ENCODE results near the gene NECAB2. TPM values are rescaled to one million over a fixed set of nuclear protein-coding genes. Genes with fewer than 3 reads are reported as not detected.

The NECAB2 gene
- total RNA-seq, 1 experiment from 2014 or later, result not detected

GRCh38 chr16:83967091-83967490, 953 bp upstream of the NECAB2 start:
- DNase-seq (ENCODE audit: low read depth), result no peak

- no peak for DNase-seq (ENCODE audit: low read depth)
Observed at GRCh38 chr16:83968306-83968851, 335 bp downstream of the NECAB2 start.

- no peak for DNase-seq (ENCODE audit: low read depth)
Observed at GRCh38 chr16:83968891-83969649, 1.0 kb downstream of the NECAB2 start.

GRCh38 chr16:83969771-83970429, 1.9 kb downstream of the NECAB2 start:
- no peak for DNase-seq (ENCODE audit: low read depth)

GRCh38 chr16:83970430-83970815, 2.4 kb downstream of the NECAB2 start:
- no peak for DNase-seq (ENCODE audit: low read depth)

- DNase-seq (ENCODE audit: low read depth), result no peak
Observed at GRCh38 chr16:83971165-83972130, 3.4 kb downstream of the NECAB2 start.

- no peak for DNase-seq (ENCODE audit: low read depth)
Observed at GRCh38 chr16:83972256-83973008, 4.4 kb downstream of the NECAB2 start.

GRCh38 chr16:83973077-83973476, 5.0 kb downstream of the NECAB2 start:
- DNase-seq (ENCODE audit: low read depth), result no peak

- no peak for DNase-seq (ENCODE audit: low read depth)
Observed at GRCh38 chr16:83973581-83974385, 5.7 kb downstream of the NECAB2 start.

GRCh38 chr16:83974475-83974874, 6.4 kb downstream of the NECAB2 start:
- no peak for DNase-seq (ENCODE audit: low read depth)

GRCh38 chr16:83975590-83976260, 7.7 kb downstream of the NECAB2 start:
- DNase-seq (ENCODE audit: low read depth), result no peak

GRCh38 chr16:83977056-83977815, 9.2 kb downstream of the NECAB2 start:
- no peak for DNase-seq (ENCODE audit: low read depth)

GRCh38 chr16:83978401-83978904, 10.4 kb downstream of the NECAB2 start:
- no peak for DNase-seq (ENCODE audit: low read depth)

GRCh38 chr16:83979441-83979840, 11.4 kb downstream of the NECAB2 start:
- no peak for DNase-seq (ENCODE audit: low read depth)

- no peak for DNase-seq (ENCODE audit: low read depth)
Observed at GRCh38 chr16:83980794-83981193, 12.8 kb downstream of the NECAB2 start.

GRCh38 chr16:83981799-83982198, 13.8 kb downstream of the NECAB2 start:
- no peak for DNase-seq (ENCODE audit: low read depth)

- DNase-seq (ENCODE audit: low read depth), result no peak
Observed at GRCh38 chr16:83983491-83983890, 15.4 kb downstream of the NECAB2 start.

GRCh38 chr16:83989300-83989699, 21.3 kb downstream of the NECAB2 start:
- no peak for DNase-seq (ENCODE audit: low read depth)

GRCh38 chr16:83990492-83990891, 22.4 kb downstream of the NECAB2 start:
- DNase-seq (ENCODE audit: low read depth), result no peak

Data from RPMI7951 (cell line).